ENCODE data around the gene NTNG1.

Gene NTNG1

DNA sequence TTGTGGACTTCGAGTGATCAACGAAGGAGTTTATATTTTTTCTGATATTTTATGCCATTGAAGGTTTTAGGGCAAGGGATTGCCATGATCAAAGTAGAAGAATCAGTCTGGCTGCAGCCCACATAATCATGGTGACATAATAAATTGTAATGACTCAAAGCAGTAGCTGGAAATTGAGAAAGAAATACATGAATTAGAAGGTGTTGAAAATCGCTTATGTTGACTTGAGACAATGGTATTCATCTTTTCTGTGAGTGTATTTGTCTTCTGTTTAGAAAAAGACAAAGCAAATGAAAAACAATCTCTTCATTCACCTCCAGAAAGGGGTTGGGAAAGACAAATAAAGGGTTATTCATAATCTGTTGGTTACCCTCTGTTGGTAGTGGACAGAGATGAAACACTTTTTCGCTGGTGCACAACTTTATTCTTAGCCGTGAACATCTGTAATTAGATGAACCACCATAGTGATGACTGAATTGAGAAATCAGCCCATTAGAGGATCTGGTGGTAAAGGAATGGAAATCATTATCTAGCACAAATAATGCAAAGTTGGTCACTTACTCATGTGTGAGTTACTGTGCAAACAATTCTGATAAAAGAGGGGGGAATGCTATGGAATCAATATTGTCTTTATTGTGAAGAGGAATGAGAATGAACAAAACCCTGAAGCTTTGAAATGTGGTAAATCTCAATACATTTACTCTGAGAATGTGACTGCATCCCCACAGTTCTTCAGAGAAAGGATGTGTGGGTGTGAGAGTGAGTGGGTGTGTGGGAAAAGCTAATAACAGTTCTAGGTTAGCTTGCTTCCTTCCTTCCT lies 121.8 kb downstream of the NTNG1 start:
- no peak for DNase-seq (ENCODE audit: low spot score)

DNA sequence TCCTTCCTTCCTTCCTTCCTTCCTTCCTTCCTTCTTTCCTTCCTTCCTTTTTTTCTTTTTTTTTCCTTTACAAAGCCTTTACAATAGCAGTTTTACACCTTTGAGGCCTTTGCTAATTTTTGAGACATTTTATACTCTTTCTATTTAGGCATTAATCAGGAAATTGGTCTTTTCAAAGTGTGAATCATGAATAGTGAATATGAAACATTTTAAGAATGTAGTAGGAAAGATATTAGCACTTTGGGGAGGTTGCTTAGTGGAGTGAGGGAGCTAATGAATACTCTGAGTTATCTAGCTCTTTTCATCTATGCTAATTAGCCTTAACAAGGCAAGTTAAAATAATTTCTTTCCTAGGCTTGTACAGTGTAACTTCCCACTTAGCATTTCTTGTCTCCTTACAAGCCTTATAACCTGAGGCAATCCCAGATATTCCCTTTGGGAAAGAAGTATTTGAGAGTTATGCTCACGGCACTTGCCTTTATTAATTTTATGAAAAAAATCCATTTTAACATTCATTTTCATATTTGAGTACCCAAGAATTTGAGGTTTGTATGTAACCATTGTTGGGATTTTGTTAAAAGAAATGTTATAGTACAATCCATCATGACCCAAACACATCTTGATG lies 122.6 kb downstream of the NTNG1 start:
- DNase-seq (ENCODE audit: low spot score), result no peak

DNA sequence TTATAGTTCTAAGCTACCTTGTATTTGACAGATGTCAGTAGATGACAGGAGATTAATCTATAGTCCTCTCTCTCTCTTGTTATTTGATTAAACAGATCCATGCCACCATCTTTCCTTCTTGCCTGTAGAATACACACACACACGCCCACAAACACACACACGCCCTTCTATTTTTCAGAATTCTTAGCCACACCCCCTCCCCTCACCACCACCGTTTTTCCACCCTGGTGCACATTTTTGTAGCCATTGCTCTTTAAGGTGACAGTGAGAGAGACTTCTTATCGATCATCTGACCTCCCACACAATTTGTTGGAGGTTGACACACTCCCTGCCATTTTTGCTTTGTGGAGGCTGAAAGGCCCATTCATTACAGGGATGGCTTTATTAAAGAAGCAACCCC lies 123.2 kb downstream of the NTNG1 start:
- no peak for DNase-seq (ENCODE audit: low spot score)

DNA sequence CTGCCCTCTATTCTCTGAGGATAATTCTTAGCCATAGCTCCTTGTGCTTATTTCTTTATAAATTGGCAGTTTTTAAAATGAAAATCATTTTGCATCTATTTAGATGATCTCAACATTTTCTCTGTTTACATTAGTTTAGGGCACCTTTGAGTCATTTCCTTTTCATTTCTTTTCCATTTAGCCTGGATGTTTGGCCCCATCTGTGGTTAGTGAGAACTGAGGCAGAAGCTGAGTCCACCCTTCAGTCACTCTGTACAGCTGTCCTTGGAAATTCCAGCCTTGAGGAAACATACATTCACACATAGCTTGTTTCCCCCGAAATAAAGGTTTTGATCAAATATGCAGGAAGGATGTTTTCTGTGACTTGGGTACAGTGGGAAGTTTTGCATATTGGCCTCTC lies 123.7 kb downstream of the NTNG1 start:
- DNase-seq (ENCODE audit: low spot score), result no peak

DNA sequence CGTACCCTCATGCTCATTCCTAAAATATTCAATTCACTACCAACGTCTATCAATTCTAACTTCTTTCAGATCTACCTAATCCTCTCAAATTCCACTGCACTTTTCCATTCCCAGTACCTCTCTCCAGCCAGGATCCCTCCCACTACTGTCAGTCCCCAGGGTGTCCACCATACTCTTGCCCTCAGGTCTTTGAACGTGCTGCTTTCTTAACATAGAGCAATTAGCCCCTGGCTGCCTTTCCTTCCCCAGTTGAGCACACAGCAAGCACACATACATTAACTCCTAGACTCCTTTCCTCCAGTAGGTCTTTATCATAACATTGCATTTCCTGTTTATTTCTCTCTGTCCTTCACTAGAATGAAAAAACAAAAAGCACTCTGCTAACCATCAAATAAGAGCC lies 126.7 kb downstream of the NTNG1 start:
- no peak for DNase-seq (ENCODE audit: low spot score)

DNA sequence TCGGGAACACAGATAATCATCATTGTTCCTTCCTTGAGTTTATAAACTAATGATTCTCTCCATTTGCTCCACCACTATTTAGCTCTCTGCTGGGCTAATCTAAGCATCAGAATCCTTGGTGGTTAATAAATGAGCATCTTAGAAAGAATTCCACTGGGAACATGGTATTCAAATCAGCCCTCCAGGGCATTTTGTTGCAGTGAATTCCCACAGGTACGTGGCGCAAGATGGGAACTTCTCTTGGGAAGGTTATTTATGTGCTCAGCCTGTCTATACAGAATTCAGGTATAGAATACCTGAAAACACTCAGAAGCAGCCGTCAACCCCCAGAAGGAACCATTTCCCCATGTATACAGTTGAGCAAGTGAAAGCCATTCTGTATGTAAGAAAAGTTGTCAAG lies 131.5 kb downstream of the NTNG1 start:
- DNase-seq (ENCODE audit: low spot score), result no peak

DNA sequence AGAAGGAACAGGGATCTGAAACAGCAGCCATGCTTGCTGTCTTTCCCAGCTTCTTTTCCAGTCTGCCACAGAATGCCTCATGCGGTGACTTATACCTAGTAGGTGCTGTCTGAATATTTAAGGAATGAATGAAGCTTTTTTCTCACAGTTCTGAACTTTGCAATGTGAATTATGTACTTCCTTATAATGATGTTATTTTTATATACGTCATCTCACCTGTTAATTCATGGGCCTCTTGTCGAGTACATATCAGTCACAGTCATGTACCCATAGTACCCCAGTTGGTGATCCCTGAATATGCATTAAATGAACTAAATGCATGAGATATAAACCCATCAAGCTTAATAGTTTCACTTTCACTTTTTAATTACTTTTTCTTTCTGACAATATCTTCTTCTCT lies 132.7 kb downstream of the NTNG1 start:
- DNase-seq (ENCODE audit: low spot score), result no peak

DNA sequence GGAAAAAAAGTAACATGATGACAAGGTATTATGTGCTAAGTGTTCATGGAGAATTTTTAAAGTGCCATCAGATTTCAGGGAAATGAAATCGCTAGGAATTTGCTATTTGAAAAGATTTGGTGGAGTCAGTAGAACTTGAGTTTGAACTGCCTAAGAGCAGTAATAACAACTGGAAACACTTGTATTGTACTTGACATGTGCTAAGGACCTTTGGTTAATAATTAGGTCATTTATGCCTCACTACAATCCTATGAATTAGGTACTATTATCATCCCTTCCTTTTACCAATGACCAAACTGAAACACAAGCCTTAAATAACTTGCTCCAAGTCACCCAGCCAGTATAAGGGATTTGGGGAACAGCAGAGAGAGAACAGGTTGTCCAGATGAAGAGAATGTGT lies 133.4 kb downstream of the NTNG1 start:
- no peak for DNase-seq (ENCODE audit: low spot score)

DNA sequence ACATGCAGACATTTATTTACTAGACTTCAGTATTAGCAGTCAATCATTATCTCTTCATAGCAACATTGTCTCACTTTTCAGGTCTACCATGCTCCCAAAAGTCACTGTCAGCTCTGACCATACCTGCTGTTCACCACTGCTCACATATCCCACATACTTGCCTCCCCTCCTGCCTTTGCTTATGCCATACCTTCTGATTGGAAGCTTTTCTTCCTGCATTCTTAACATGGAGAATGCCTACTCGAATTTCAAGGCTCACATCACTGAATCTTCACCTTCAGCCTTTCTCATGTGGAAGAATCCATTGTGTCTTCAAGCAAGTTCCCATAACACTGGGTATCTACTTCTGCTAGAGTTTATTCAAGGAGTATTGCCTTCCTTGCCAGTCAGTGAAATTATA lies 135.4 kb downstream of the NTNG1 start:
- DNase-seq (ENCODE audit: low spot score), result no peak

DNA sequence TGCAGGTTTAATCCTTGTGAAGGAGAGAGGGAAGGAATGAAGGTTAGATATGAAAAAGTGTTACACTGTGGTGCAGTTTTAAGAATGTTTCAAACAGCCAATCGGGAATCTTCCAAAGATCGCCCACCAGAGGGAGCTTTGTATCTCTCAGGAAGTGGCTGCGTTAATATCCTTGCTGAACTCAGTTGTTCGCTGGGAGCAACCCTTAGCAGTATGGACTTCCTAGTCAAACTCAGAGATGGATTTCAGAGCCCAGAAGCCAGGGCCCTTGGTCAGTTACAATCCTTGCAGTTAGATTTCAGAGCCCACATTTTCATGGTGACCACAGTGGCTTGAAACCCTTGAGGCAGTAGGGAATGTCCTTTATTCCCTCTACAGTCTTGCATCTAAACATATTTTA lies 136.2 kb downstream of the NTNG1 start:
- DNase-seq (ENCODE audit: low spot score), result no peak

DNA sequence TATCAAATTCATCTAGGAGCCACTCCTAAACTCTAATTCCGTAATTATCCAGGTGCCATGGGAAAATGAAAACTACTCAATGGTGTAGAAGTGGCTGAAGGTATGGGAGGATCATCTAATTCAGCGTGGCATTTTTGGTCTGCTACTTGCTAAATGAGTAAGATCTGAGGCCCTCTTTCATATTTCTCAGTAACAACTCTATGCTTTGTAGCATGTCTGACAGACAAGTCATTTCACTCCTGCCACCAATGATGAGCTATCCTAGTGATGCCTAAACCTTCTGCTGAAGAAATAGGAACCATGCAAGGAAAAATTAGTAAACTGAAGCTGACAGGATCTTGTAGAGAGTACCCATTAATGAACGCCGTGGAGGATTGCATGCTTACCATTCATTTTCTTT lies 145.3 kb downstream of the NTNG1 start:
- DNase-seq (ENCODE audit: low spot score), result no peak

DNA sequence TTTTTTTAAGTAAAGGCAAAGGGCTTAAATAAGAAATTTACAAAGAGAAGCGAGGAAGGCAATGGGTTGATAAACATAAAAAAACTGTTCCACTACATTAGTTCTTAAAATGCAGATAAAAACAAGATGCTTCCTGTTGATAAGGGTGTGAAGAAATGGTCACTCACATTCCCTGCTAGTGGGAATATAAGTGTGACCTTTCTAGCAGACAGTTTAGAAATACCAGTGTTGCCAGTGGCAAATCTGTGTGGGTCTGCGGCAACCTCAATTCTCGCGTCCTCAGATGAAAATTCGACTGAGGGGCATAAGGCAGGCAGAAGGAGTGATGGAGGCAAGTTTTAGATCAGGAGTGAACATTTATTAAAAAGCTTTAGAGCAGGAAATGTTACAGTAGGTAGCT lies 151.1 kb downstream of the NTNG1 start:
- DNase-seq (ENCODE audit: low spot score), result no peak

DNA sequence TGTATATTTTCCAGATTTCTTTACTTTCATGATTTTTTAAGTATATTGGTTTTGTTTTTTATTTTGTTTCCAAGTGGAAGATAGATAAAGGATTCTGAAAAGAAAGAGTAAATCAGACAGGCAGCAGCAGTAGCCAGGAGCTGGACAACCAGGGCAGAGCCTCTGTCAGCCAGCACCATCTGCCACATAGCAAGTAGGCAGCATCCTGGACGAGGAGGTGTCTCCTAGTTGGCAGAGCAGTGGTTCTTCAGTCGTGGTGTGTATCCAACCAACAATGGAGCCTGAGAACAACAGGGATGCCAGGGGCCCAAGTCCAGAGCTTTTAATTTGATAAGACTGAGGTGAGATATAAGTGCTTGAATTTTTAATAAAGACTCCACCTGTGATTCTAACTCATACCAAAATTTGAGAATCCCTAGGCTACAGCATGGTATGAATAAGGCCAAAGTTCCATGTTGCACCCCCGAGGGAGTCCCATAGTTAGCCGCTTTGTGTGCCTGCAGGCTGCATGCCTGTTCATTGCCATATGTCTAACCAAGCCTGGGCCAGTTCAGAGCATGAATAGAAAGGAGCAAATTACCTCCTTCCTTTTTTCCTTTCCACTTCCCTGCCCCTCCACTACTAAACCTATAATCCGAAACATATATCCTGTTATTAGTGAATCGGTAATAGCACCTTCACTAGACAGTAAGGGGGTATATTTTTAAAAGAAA lies 153.2 kb downstream of the NTNG1 start:
- DNase-seq (ENCODE audit: low spot score), result no peak

DNA sequence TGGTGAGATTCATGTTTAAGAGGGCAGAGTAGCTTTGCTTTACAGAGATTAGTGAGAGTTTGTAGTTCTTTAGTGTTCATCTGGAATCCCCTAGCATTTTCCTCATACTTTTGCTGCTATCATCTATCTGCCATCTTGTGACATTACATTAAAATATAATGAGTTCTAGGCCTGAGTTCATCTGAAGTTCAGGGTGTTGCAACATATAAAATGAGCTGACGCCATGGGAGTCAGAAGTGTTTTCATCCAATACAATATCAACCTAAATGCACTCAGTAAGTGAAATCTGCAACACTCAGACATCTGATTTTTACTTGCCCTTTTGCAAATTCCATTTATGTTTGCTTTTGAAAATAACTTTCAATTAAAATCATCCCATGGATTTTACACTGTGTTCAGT lies 153.8 kb downstream of the NTNG1 start:
- no peak for DNase-seq (ENCODE audit: low spot score)

DNA sequence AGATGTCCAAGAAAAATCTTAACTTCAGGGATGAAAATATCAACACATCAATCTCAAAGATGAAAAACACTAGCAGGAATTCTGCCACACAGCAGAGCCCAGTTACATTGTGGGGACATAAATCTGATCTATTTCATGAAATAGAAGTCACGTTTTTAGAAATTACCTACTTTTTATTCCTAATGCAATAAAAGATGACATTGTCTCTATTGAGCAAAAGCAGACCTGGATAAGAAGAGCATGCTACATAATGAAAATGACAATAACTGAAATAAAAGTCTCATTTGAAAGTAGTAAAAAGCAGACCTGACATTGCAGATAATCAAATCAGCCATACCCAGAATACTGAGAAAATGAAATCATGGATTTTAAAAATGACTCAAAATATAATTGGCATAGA lies 156.8 kb downstream of the NTNG1 start:
- no peak for DNase-seq (ENCODE audit: low spot score)

DNA sequence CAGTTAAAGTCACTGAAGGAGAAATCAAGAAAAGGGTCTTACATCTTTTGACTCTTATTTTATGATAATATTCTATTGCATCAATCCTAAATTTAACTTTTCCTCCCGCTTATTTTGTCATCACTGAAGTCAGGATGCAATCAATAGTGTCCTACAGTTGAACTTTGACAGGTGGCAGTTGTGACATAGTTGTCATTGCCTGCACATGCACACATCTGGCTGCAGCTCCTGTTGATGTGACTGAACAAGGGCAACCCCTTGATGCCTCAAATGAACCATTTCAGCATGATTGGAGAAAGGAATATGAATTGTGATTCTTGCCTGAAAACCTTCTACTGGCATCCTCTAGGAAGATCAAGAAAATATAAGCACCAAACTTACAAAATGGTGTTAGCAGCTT lies 157.7 kb downstream of the NTNG1 start:
- no peak for DNase-seq (ENCODE audit: low spot score)

DNA sequence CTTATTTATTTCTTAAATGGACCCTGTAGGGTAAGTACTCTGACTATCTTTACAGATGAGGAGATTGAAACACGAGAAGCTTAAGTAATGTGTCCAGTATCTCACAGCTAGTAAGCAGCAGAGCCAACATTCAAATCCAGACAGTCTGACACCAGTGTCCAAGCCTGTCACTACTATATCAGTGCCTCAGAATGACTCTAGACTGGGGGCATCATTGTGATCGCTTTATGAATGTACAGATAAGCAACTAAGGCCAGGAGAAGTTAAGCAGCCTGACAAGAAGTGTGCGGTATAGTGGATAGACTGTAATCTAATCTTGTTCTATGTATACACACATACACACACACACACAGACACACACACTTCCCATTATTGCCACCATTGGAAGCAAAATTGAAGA lies 158.7 kb downstream of the NTNG1 start:
- DNase-seq (ENCODE audit: low spot score), result no peak

DNA sequence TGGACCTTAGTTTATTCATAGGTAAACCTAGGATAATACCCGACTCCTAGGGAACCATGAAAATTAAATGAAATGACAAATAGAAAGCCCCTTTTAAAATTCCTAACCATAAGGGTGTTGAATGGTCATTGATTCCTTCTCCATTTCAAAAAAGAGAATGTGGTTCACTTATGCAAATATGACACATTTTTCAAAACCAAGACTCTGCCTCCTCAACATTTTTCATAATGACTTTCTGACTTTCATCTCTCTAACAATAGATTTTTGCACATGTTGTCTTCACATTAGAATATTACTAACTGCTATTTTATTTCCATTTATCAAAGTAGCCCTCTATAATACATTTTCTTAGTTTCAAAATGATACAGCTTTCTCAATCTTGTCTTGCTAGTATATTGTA lies 169.1 kb downstream of the NTNG1 start:
- DNase-seq (ENCODE audit: low spot score), result no peak

DNA sequence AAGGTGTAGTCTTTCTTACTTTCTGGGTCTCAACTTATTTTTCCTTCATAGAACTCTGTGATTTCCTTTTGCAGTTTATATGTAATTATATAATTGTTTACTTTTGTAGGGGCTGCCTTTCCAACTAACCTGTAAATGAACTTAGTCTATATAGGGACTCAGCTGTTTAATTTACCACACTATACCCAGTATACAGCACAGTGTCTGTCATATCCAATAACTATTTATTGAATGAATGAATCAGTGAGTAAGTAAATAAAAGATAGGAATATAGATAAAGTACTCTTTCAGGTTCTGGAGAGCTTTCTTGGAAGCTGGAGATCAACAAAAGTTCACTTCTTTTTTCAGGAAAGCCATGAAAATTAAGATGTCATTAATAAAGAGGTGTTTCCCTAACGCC lies 174.8 kb downstream of the NTNG1 start:
- no peak for DNase-seq (ENCODE audit: low spot score)

DNA sequence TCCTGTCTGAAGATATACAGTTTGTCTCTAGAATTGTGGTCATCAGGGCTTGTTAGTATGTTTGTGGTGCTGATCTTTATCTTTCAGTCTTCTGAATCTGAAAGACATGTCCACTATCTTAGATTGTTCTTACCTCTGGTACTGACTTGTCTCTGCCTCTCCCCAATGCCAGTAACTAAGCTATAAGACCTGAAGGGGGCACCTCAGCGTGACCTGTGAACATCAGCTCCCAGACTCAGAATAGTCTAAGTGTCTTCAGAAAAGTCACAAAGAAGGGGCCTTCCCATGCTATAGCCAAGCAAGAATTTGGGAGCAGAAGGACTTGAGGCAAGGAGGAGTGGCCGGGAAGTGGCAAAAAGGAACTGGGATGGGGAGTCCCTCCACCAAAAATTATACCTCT lies 178.1 kb downstream of the NTNG1 start:
- no peak for DNase-seq (ENCODE audit: low spot score)

DNA sequence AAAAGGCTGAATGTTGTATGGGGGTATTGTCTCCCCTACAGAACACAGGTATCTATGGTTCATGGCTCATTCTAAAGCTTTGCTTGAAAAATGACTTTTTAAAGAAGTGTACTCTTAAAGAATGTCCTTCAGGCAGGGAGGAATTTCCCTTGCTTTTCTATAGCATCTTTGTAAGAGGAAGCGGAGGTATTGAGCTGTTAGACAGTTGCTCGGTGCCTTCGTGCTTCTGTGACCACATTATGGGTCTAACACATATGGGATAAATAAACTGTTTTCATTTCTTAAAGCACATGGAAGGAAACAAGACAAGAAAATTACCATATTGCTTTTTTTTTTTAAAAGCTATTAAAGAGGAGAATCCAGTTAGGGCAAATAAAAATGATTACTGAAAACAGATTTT lies 182.9 kb downstream of the NTNG1 start:
- DNase-seq (ENCODE audit: low spot score), result no peak

DNA sequence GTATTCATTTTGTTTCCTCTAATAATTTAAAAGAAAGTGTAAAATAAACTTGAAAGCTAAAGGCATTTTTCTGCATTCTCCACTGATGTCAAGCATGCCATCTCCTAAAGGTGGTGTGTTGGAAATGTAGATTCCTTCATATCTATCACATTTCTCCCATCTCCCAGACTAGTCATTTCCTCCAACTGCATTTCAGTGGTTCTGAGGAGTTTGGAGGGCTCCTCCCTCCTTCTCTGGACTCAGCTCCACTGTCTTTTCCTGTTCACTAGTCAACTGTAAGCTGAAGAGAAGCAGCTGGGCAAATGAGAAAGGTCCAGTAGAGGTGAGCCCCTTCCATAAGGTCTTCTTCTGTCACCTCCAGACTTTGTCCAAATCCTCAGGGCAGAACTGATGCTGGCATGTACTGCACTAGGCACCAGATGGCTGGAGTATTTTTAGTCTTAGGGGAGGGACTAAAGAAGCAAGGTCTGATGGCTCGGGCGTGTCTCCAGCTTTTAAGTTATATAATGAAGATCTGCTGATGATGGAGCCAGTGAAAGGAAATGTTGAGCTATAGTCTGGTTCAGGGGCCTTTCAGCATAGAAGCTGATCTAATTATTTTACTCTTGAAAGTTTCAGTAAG lies 186.1 kb downstream of the NTNG1 start:
- DNase-seq (ENCODE audit: low spot score), result no peak

DNA sequence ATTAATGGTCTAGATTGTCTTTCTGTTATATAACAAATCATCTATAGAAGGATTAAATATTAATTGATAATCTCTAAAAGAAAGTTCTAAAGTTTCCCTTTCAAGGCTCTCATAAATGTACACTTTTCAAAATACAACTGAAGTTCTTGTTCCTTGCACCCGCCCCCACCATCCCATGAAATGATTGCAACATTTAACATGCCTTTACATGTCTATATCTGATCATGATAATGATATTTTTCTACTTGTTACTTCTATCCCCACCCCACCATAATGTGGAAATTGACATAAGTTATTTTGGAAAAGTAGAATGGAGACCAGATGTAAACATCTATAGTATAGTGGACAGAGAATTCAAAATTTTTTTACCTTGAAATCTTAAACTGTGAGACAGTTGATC lies 186.6 kb downstream of the NTNG1 start:
- DNase-seq (ENCODE audit: low spot score), result no peak

Measured in left forelimb (tissue), 1 donor.